K562 (cell line): ENCODE results near the gene FANCI. TPM values are rescaled to one million over a fixed set of nuclear protein-coding genes. Genes with fewer than 3 reads are reported as not detected.

Experiments used
- BACH1 ChIP-seq: fragments of 200-800 bp; sonication (Bioruptor generic); IDR thresholded peaks from 2 replicates; pipeline ENCODE4 v1.6.1; 2016; ENCODE audit warnings: missing genetic modification characterization, missing compliant biosample characterization
- CBFA2T3 ChIP-seq: fragments of 450-650 bp; IDR thresholded peaks from 2 replicates; pipeline ENCODE4 v1.6.1; 2017
- CBX3 ChIP-seq, 2 experiments: IDR thresholded peaks; 1 replicate in 1 of 2; 2 replicates in 1 of 2; pipeline ENCODE4 v1.6.1; 2012; ENCODE audit warnings: inconsistent platforms in 2 of 2, low read length in 2 of 2, borderline replicate concordance in 1 of 2, control low read depth in 1 of 2
- HDAC1 ChIP-seq, 2 experiments: fragments of 450-650 bp; IDR thresholded peaks; 2 replicates each; pipeline ENCODE4 v1.6.1; 2016 to 2017; ENCODE audit warnings: inconsistent platforms in 1 of 2, mild to moderate bottlenecking in 1 of 2, moderate library complexity in 1 of 2
- HIVEP1 ChIP-seq: fragments of 250-450 bp; sonication (Bioruptor Pico); IDR thresholded peaks from 2 replicates; pipeline ENCODE4 v1.4.0; 2020; ENCODE audit warnings: mild to moderate bottlenecking
- HMG20A ChIP-seq: fragments of 450-650 bp; formaldehyde crosslinking; conservative IDR thresholded peaks from 2 replicates; pipeline ENCODE4 v1.4.0; 2020; ENCODE audit warnings: mild to moderate bottlenecking, mixed read lengths
- LEF1 ChIP-seq: fragments of 450-650 bp; IDR thresholded peaks from 2 replicates; pipeline ENCODE4 v1.6.1; 2016; ENCODE audit warnings: mild to moderate bottlenecking
- MEIS2 ChIP-seq: fragments of 450-650 bp; IDR thresholded peaks from 2 replicates; pipeline ENCODE4 v1.6.1; 2014; ENCODE audit warnings: mild to moderate bottlenecking; ENCODE audit not compliant: partially characterized antibody
- NFRKB ChIP-seq: fragments of 450-650 bp; IDR thresholded peaks from 2 replicates; pipeline ENCODE4 v1.6.1; 2016; ENCODE audit warnings: low read depth
- PBX2 ChIP-seq, 2 experiments: IDR thresholded peaks in 1 of 2; conservative IDR thresholded peaks in 1 of 2; 2 replicates each; pipeline ENCODE4 v1.6.1; 2016; ENCODE audit warnings: low read depth in 2 of 2, mild to moderate bottlenecking in 1 of 2, missing compliant biosample characterization in 1 of 2, missing genetic modification characterization in 1 of 2, moderate library complexity in 1 of 2
- PHB ChIP-seq: fragments of 250-450 bp; sonication (Bioruptor Pico); IDR thresholded peaks from 2 replicates; pipeline ENCODE4 v1.5.0; 2021
- RBFOX2 ChIP-seq: fragments of 200-400 bp; formaldehyde crosslinking; IDR thresholded peaks from 2 replicates; pipeline ENCODE4 v1.6.1; 2017; ENCODE audit warnings: low read depth, mild to moderate bottlenecking, low read length, moderate library complexity
- RFX5 ChIP-seq: IDR thresholded peaks from 2 replicates; pipeline ENCODE4 v1.6.1; 2011; ENCODE audit warnings: low read depth, mild to moderate bottlenecking, improper control_type of control experiment, low read length
- TSC22D4 ChIP-seq: fragments of 450-650 bp; IDR thresholded peaks from 2 replicates; pipeline ENCODE4 v1.6.1; 2016; ENCODE audit warnings: missing genetic modification characterization, missing biosample characterization, control low read depth
- ZNF23 ChIP-seq: fragments of 250-450 bp; sonication (Bioruptor Pico); IDR thresholded peaks from 2 replicates; pipeline ENCODE4 v1.4.0; 2020; ENCODE audit warnings: mild to moderate bottlenecking
- polyA plus RNA-seq, 8 experiments: library from polyadenylated mRNA; depleted of rRNA in 4 of 8; stranded (reverse) in 5 of 8; unstranded in 3 of 8; fragments of >200 nt; fragmentation: Nextera tagmentation in 2 of 8; fragmentation: Illumina TruSeq in 1 of 8; extraction: Ambion mirVana in 2 of 8; extraction: Trizol in 1 of 8; gene quantifications; 2 replicates each; pipeline versions ENCODE4 v1.2.1 to v1.2.3, GENCODE V29; 2011 to 2014; ENCODE audit warnings: inconsistent platforms in 1 of 8, missing spikeins in 1 of 8
- total RNA-seq, 7 experiments: library from RNA; depleted of rRNA in 6 of 7; stranded (reverse); fragments of >200 nt in 6 of 7; fragmentation: Illumina TruSeq in 2 of 7; extraction: Trizol in 2 of 7; gene quantifications; 2 replicates each; pipeline versions ENCODE4 v1.2.1 to v1.2.3, GENCODE V29; 2011 to 2021; ENCODE audit warnings: low replicate concordance in 1 of 7
- TF ChIP-seq, protein P1 (sequence below): fragments of 200-800 bp; sonication (Bioruptor generic); IDR thresholded peaks from 2 replicates; pipeline ENCODE4 v1.6.1; 2016; ENCODE audit warnings: missing genetic modification characterization, missing compliant biosample characterization
- TF ChIP-seq, protein P2 (sequence below): fragments of 250-450 bp; sonication (Bioruptor Pico); IDR thresholded peaks from 2 replicates; pipeline ENCODE4 v1.6.1; 2021; ENCODE audit warnings: mild to moderate bottlenecking
- TF ChIP-seq, protein P3 (sequence below): fragments of 250-450 bp; sonication (Bioruptor Pico); IDR thresholded peaks from 2 replicates; pipeline ENCODE4 v1.5.1; 2021; ENCODE audit warnings: mild to moderate bottlenecking

The FANCI gene
- total and polyA plus RNA-seq, 9 of the 15 experiments (the other 6 are each of a cell fraction or from before 2014, with no cell fraction given) = 72.1 to 165 (median 131) TPM

- TF ChIP-seq, protein P1, sequence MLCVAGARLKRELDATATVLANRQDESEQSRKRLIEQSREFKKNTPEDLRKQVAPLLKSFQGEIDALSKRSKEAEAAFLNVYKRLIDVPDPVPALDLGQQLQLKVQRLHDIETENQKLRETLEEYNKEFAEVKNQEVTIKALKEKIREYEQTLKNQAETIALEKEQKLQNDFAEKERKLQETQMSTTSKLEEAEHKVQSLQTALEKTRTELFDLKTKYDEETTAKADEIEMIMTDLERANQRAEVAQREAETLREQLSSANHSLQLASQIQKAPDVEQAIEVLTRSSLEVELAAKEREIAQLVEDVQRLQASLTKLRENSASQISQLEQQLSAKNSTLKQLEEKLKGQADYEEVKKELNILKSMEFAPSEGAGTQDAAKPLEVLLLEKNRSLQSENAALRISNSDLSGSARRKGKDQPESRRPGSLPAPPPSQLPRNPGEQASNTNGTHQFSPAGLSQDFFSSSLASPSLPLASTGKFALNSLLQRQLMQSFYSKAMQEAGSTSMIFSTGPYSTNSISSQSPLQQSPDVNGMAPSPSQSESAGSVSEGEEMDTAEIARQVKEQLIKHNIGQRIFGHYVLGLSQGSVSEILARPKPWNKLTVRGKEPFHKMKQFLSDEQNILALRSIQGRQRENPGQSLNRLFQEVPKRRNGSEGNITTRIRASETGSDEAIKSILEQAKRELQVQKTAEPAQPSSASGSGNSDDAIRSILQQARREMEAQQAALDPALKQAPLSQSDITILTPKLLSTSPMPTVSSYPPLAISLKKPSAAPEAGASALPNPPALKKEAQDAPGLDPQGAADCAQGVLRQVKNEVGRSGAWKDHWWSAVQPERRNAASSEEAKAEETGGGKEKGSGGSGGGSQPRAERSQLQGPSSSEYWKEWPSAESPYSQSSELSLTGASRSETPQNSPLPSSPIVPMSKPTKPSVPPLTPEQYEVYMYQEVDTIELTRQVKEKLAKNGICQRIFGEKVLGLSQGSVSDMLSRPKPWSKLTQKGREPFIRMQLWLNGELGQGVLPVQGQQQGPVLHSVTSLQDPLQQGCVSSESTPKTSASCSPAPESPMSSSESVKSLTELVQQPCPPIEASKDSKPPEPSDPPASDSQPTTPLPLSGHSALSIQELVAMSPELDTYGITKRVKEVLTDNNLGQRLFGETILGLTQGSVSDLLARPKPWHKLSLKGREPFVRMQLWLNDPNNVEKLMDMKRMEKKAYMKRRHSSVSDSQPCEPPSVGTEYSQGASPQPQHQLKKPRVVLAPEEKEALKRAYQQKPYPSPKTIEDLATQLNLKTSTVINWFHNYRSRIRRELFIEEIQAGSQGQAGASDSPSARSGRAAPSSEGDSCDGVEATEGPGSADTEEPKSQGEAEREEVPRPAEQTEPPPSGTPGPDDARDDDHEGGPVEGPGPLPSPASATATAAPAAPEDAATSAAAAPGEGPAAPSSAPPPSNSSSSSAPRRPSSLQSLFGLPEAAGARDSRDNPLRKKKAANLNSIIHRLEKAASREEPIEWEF (CRISPR knock-in tag) = no peak
- TF ChIP-seq HMG20A (CRISPR knock-in tag) (no peak), TSC22D4 (tag) (no peak), RBFOX2 (peak; percentile 100), RFX5 (peak; percentile 55; the same call in 1 of the 2 replicates), CBFA2T3 (peak; percentile 32; the same call in 1 of the 2 replicates), ZNF23 (CRISPR knock-in tag) (no peak), PHB (0 out of 2 replicates have a peak, but pooled peaks have one; percentile 40), HDAC1 (IDR thresholded peaks at IDR 0.05) (peak; percentile 63 to 88), LEF1 (no peak), PBX2 (CRISPR knock-in tag; IDR thresholded peaks at IDR 0.05; ENCODE audit: low read depth) (no peak), PBX2 (tag; conservative IDR thresholded peaks at IDR 0.05; ENCODE audit: low read depth) (no peak), HIVEP1 (CRISPR knock-in tag) (no peak), MEIS2 (no peak), CBX3 (IDR thresholded peaks at IDR 0.05; ENCODE audit: borderline replicate concordance in 1 of 2, low read length in 2 of 2) (peak in 1 of 2 experiments; percentile 87; a peak in 2 of 3 replicates), BACH1 (tag) (no peak), NFRKB (no peak)
- TF ChIP-seq, protein P2, sequence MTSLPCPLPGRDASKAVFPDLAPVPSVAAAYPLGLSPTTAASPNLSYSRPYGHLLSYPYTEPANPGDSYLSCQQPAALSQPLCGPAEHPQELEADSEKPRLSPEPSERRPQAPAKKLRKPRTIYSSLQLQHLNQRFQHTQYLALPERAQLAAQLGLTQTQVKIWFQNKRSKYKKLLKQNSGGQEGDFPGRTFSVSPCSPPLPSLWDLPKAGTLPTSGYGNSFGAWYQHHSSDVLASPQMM (CRISPR knock-in tag) = no peak
- TF ChIP-seq, protein P3, sequence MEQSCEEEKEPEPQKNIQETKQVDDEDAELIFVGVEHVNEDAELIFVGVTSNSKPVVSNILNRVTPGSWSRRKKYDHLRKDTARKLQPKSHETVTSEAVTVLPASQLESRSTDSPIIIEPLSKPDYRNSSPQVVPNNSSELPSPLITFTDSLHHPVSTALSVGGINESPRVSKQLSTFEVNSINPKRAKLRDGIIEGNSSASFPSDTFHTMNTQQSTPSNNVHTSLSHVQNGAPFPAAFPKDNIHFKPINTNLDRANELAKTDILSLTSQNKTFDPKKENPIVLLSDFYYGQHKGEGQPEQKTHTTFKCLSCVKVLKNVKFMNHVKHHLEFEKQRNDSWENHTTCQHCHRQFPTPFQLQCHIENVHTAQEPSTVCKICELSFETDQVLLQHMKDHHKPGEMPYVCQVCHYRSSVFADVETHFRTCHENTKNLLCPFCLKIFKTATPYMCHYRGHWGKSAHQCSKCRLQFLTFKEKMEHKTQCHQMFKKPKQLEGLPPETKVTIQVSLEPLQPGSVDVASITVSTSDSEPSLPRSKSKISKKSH (CRISPR knock-in tag) = no peak
These were observed 90.9 kb downstream of the FANCI start, which contains the start of gene POLG (continued) for GRCh38 chr15:89334510-89335297.
